Measurements from ENCODE around the gene SOD2.
A peak's percentile ranks its signal among the peaks of the same experiment; 100 is the strongest.
"Not testable (repeated sequence)": the region's sequence is repeated elsewhere in the genome, so short reads cannot be mapped to it uniquely, and the experiment has no call there.

Gene SOD2

GRCh38 chr6:159715605-159716004, 22.6 kb upstream of the SOD2 start:
- no peak for DNase-seq

GRCh38 chr6:159715166-159715565, 22.1 kb upstream of the SOD2 start:
- DNase-seq = no peak

GRCh38 chr6:159714404-159714803, 21.4 kb upstream of the SOD2 start:
- no peak for DNase-seq

- no peak for DNase-seq
Measured at GRCh38 chr6:159713984-159714383, 20.9 kb upstream of the SOD2 start.

- not testable (repeated sequence) for DNase-seq
Measured at GRCh38 chr6:159712389-159712788, 19.3 kb upstream of the SOD2 start.

- DNase-seq = not testable (repeated sequence)
Measured at GRCh38 chr6:159710603-159711002, 17.6 kb upstream of the SOD2 start.

- no peak for DNase-seq
Measured at GRCh38 chr6:159701413-159701999, 8.5 kb upstream of the SOD2 start.

- no peak for DNase-seq
Measured at GRCh38 chr6:159700970-159701369, 7.9 kb upstream of the SOD2 start.

- no peak for DNase-seq
Measured at GRCh38 chr6:159695984-159696383, 2.9 kb upstream of the SOD2 start.

- peak; percentile 77 for DNase-seq
Measured at GRCh38 chr6:159693894-159694545, 979 bp upstream of the SOD2 start.

GRCh38 chr6:159692303-159693127, 526 bp downstream of the SOD2 start:
- DNase-seq = no peak

GRCh38 chr6:159691963-159692287, 1.1 kb downstream of the SOD2 start:
- DNase-seq = no peak

GRCh38 chr6:159691133-159691962, 1.7 kb downstream of the SOD2 start:
- DNase-seq = no peak

GRCh38 chr6:159690135-159690534, 2.9 kb downstream of the SOD2 start:
- not testable (repeated sequence) for DNase-seq

- no peak for DNase-seq
Measured at GRCh38 chr6:159689001-159689400, 4.0 kb downstream of the SOD2 start.

GRCh38 chr6:159688266-159688905, 4.7 kb downstream of the SOD2 start:
- DNase-seq = no peak

GRCh38 chr6:159687341-159687740, 5.7 kb downstream of the SOD2 start:
- DNase-seq = no peak

- DNase-seq = no peak
Measured at GRCh38 chr6:159686703-159687102, 6.3 kb downstream of the SOD2 start.

- DNase-seq = no peak
Measured at GRCh38 chr6:159686040-159686439, 7.0 kb downstream of the SOD2 start.

GRCh38 chr6:159684013-159684304, 9.1 kb downstream of the SOD2 start:
- no peak for DNase-seq

- no peak for DNase-seq
Measured at GRCh38 chr6:159682810-159683209, 10.2 kb downstream of the SOD2 start.

GRCh38 chr6:159682295-159682694, 10.7 kb downstream of the SOD2 start:
- DNase-seq = no peak
